Esophagus squamous epithelium (tissue), 5 donors: ENCODE results near the gene DLX1. TPM values are rescaled to one million over a fixed set of nuclear protein-coding genes. Genes with fewer than 3 reads are reported as not detected.

Source experiments
- DNase-seq: peaks from one replicate; lab custom pipeline; 2025; lab: John Stamatoyannopoulos, UW
- H3K27ac ChIP-seq, 4 donors: fragments of 200-600 bp; sonication (generic); one replicate each; pipeline ENCODE4 v1.5.1; 2016 to 2019; ENCODE audit warnings: mild to moderate bottlenecking in 1 of 4
- H3K27me3 ChIP-seq, 4 donors: fragments of 200-600 bp; sonication (generic); 1 replicate in 3 of 4; 2 replicates in 1 of 4; pipeline versions ENCODE4 v1.5.1 to v1.6.0; 2017 to 2021; ENCODE audit warnings: antibody characterized with exemption in 1 of 4
- H3K36me3 ChIP-seq, 3 donors: fragments of 200-600 bp; sonication (generic); one replicate each; pipeline ENCODE4 v1.5.1; 2016 to 2019
- H3K4me1 ChIP-seq, 3 donors: fragments of 200-600 bp; sonication (generic); one replicate each; pipeline ENCODE4 v1.5.1; 2017 to 2019
- H3K4me3 ChIP-seq, 4 donors: fragments of 200-600 bp; sonication (generic); 1 replicate in 3 of 4; 2 replicates in 1 of 4; pipeline ENCODE4 v1.5.1; 2016 to 2019; ENCODE audit warnings: mild to moderate bottlenecking in 2 of 4, moderate library complexity in 1 of 4
- H3K9me3 ChIP-seq, 3 donors: fragments of 200-600 bp; sonication (generic); one replicate each; pipeline ENCODE4 v1.5.1; 2016 to 2019
- CTCF ChIP-seq, 6 experiments: fragments of 450-650 bp in 4 of 6; fragments of 200-600 bp in 2 of 6; sonication (generic) in 2 of 6; IDR thresholded peaks; one replicate each; pipeline ENCODE4 v1.5.1; 2016 to 2019; ENCODE audit warnings: antibody characterized with exemption in 6 of 6, mild to moderate bottlenecking in 4 of 6, moderate library complexity in 4 of 6
- POLR2A ChIP-seq, 4 donors: fragments of 450-650 bp; IDR thresholded peaks; one replicate each; pipeline ENCODE4 v1.6.1; 2017; ENCODE audit warnings: antibody characterized with exemption in 4 of 4, mild to moderate bottlenecking in 4 of 4, moderate library complexity in 3 of 4
- WGBS, 2 donors: methylation state at CpG; one replicate each; pipeline ENCODE4 v1.1.5; 2018; 5-methylcytosine and 5-hydroxymethylcytosine counted together
- intact Hi-C: fragments of 100-400 bp; cut with DNase I; formaldehyde crosslinking; loops from one replicate; pipeline ENCODE4 v1.15.0; 2022
- total RNA-seq, 4 donors: library from RNA; depleted of rRNA; stranded (reverse); fragments of >200 nt; gene quantifications; one replicate each; pipeline ENCODE4 v1.1.0, GENCODE V29; 2016
- donor health status: DM: yes; HTN: yes; CAD: no.

The DLX1 gene
- total RNA-seq, 4 donors from 2014 or later = not detected

- no peak overlapping the region for H3K27ac ChIP-seq
- H3K36me3 ChIP-seq = no peaks in the 10 kb centered on the region
- no peaks in the 10 kb centered on the region for H3K9me3 ChIP-seq
- peaks cover 29 to 78% (median 35%) of the 10 kb centered on the region in 3 donors for H3K4me1 ChIP-seq
- H3K27me3 ChIP-seq = peaks cover 53 to 100% (median 89%) of the 10 kb centered on the region in 4 donors
- intact Hi-C loops = no loop called here
- no peak for TF ChIP-seq CTCF (IDR thresholded peaks at IDR 0.05)
- TF ChIP-seq POLR2A (IDR thresholded peaks at IDR 0.05) = no peak
- peak; percentile 14 for DNase-seq
- peak overlapping the region; percentile 28 to 55 (median 38) for H3K4me3 ChIP-seq
- WGBS, 2 donors = 0 to 13% methylated on average over 3 of the region's 76 CpGs
Measured at GRCh38 chr2:172084645-172085459, 455 bp upstream of the DLX1 start.

GRCh38 chr2:172086241-172087206 is 1.2 kb downstream of the DLX1 start:
- intact Hi-C loops = no loop called here
- no peak overlapping the region for H3K27ac ChIP-seq
- peak in 5 of 6 experiments; percentile 6 to 41 (median 19) for TF ChIP-seq CTCF (IDR thresholded peaks at IDR 0.05)
- TF ChIP-seq POLR2A (IDR thresholded peaks at IDR 0.05) = no peak
- peaks cover 60 to 100% (median 93%) of the 10 kb centered on the region in 4 donors for H3K27me3 ChIP-seq
- H3K9me3 ChIP-seq = no peaks in the 10 kb centered on the region
- peak overlapping the region in 2 of 4 donors; percentile 42 to 55 for H3K4me3 ChIP-seq
- DNase-seq = no peak
- 6 to 8% methylated on average over 27 to 40 of the region's 54 CpGs for WGBS, 2 donors
- peaks cover 29 to 83% (median 35%) of the 10 kb centered on the region in 3 donors for H3K4me1 ChIP-seq
- no peaks in the 10 kb centered on the region for H3K36me3 ChIP-seq

GRCh38 chr2:172087207-172087779 is 2.0 kb downstream of the DLX1 start:
- no peaks in the 10 kb centered on the region for H3K36me3 ChIP-seq
- intact Hi-C loops = no loop called here
- peaks cover 52 to 100% (median 94%) of the 10 kb centered on the region in 4 donors for H3K27me3 ChIP-seq
- H3K4me1 ChIP-seq = peaks cover 29 to 79% (median 35%) of the 10 kb centered on the region in 3 donors
- peak overlapping the region in 2 of 4 donors; percentile 42 to 55 for H3K4me3 ChIP-seq
- no peak for DNase-seq
- H3K27ac ChIP-seq = no peak overlapping the region
- TF ChIP-seq POLR2A (IDR thresholded peaks at IDR 0.05) (no peak), CTCF (IDR thresholded peaks at IDR 0.05) (no peak)
- 8 to 12% methylated on average over 16 to 21 of the region's 31 CpGs for WGBS, 2 donors
- H3K9me3 ChIP-seq = no peaks in the 10 kb centered on the region

GRCh38 chr2:172087780-172088244 is 2.5 kb downstream of the DLX1 start:
- no peaks in the 10 kb centered on the region for H3K9me3 ChIP-seq
- DNase-seq = no peak
- no peaks in the 10 kb centered on the region for H3K36me3 ChIP-seq
- TF ChIP-seq POLR2A (IDR thresholded peaks at IDR 0.05) (no peak), CTCF (IDR thresholded peaks at IDR 0.05) (no peak)
- peaks cover 52 to 100% (median 93%) of the 10 kb centered on the region in 4 donors for H3K27me3 ChIP-seq
- intact Hi-C loops = no loop called here
- 7 to 10% methylated on average over 3 to 10 of the region's 23 CpGs for WGBS, 2 donors
- peak overlapping the region in 1 of 4 donors; percentile 8 for H3K4me3 ChIP-seq
- no peak overlapping the region for H3K27ac ChIP-seq
- H3K4me1 ChIP-seq = peaks cover 29 to 74% (median 34%) of the 10 kb centered on the region in 3 donors
